Activated naive CD4-positive, alpha-beta T cell treated with anti-CD3 and anti-CD28 coated beads, Interleukin-2, amount 50 U/mL, for 16 hours (primary cell): ENCODE results near the gene HRC.

Experiments
- DNase-seq: peaks from one replicate; pipeline ENCODE4 v3.0.0-alpha.2; 2020

HRC gene

GRCh38 chr19:49113762-49114629 lies 41.2 kb downstream of the HRC start, which contains the start of gene LIN7B:
Gene LIN7B, plus strand, starts transcription at chr19:49114370. Its CDS starts 35 bp downstream, at chr19:49114405.
- DNase-seq, result peak; percentile 77

- DNase-seq, result no peak
These were observed 43.8 kb downstream of the HRC start for GRCh38 chr19:49111218-49111998.

GRCh38 chr19:49110567-49110966 lies 44.6 kb downstream of the HRC start:
- DNase-seq, result no peak

- DNase-seq, result no peak
These were observed 45.5 kb downstream of the HRC start for GRCh38 chr19:49109569-49110233.

- no peak for DNase-seq
These were observed 46.1 kb downstream of the HRC start for GRCh38 chr19:49109051-49109450.

- DNase-seq, result no peak
These were observed 47.4 kb downstream of the HRC start for GRCh38 chr19:49107625-49108459.

- peak; percentile 70 for DNase-seq
These were observed 48.5 kb downstream of the HRC start for GRCh38 chr19:49106648-49107135.

GRCh38 chr19:49104229-49104864 lies 50.8 kb downstream of the HRC start:
- no peak for DNase-seq

- no peak for DNase-seq
These were observed 51.7 kb downstream of the HRC start for GRCh38 chr19:49103331-49104085.

- DNase-seq, result no peak
These were observed 52.9 kb downstream of the HRC start for GRCh38 chr19:49102303-49102702.
